ENCODE results near the gene YBX3.

The YBX3 gene

DNA sequence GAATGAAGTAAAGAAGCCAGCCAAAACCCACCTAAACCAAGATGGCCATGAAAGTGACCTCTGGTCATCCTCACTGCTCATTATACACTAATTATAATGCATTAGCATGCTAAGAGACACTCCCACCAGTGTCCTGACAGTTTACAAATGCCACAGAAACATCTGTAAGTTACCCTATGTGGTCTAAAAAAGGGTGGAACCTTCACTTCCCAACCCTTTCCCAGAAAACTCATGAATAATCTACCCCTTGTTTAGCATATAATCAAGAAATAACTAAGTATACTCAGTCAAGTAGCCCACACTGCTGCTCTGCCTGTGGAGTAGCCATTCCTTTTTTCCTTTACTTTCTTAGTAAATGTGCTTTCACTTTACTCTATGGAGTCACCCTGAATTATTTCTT is 69.1 kb downstream of the YBX3 start:
- no peaks in the 10 kb centered on the region for H4K20me1 ChIP-seq (ENCODE audit: control insufficient read depth, insufficient read depth, low read depth, low read length)
- H3F3A ChIP-seq (ENCODE audit: control insufficient read depth, insufficient read depth): no peaks in the 10 kb centered on the region
- TF ChIP-seq, protein P1, sequence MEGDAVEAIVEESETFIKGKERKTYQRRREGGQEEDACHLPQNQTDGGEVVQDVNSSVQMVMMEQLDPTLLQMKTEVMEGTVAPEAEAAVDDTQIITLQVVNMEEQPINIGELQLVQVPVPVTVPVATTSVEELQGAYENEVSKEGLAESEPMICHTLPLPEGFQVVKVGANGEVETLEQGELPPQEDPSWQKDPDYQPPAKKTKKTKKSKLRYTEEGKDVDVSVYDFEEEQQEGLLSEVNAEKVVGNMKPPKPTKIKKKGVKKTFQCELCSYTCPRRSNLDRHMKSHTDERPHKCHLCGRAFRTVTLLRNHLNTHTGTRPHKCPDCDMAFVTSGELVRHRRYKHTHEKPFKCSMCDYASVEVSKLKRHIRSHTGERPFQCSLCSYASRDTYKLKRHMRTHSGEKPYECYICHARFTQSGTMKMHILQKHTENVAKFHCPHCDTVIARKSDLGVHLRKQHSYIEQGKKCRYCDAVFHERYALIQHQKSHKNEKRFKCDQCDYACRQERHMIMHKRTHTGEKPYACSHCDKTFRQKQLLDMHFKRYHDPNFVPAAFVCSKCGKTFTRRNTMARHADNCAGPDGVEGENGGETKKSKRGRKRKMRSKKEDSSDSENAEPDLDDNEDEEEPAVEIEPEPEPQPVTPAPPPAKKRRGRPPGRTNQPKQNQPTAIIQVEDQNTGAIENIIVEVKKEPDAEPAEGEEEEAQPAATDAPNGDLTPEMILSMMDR (IDR thresholded peaks at IDR 0.05; ENCODE audit: low read depth, low read length, poor library complexity, severe bottlenecking): no peak
- TF ChIP-seq EZH2phosphoT487 (IDR thresholded peaks at IDR 0.05; ENCODE audit: borderline replicate concordance, low read length): no peak
- no peaks in the 10 kb centered on the region for H3K4me1 ChIP-seq (ENCODE audit: control insufficient read depth, low read length)
- H3K4me3 ChIP-seq (ENCODE audit: low read length): no peak overlapping the region
- H3K27me3 ChIP-seq (ENCODE audit: control insufficient read depth, low read length): no peaks in the 10 kb centered on the region
- H3K27ac ChIP-seq (ENCODE audit: low read depth, low read length): no peak overlapping the region
- H3K9me2 ChIP-seq (replicated peaks; ENCODE audit: control insufficient read depth, low read length): no peaks in the 10 kb centered on the region
- no peak overlapping the region for H3K4me2 ChIP-seq (ENCODE audit: low read length)
- no peaks in the 10 kb centered on the region for H3K9me3 ChIP-seq (ENCODE audit: control insufficient read depth, insufficient read depth, low read length)
- H3K79me2 ChIP-seq (ENCODE audit: control insufficient read depth, low read length): no peaks in the 10 kb centered on the region
- H3K36me3 ChIP-seq (ENCODE audit: control insufficient read depth, low read length): no peaks in the 10 kb centered on the region

DNA sequence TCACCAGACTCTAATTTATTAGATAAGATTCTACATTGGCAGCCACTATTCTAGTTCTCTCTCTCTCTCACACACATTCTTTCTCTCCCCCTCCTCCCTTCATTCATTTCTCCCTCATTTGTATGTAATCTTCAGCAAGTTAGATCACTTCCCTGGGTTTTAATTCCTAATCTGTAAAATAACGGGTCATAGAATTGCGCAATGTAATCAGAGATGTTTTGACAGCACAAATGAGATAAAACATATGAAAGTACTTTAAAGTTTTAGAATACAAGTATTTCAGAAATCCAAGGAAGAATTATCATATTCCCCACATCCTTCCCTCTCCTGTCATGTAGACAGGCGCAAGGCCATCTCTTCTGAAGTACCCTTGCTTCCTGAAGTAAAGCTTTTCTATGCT is 70.9 kb downstream of the YBX3 start:
- Histone ChIP-seq H3K9me2 (replicated peaks; ENCODE audit: control insufficient read depth, low read length) (no peaks in the 10 kb centered on the region), H3K9me3 (ENCODE audit: control insufficient read depth, insufficient read depth, low read length) (no peaks in the 10 kb centered on the region; the same call in 1 of the 2 replicates), H3F3A (ENCODE audit: control insufficient read depth, insufficient read depth) (no peaks in the 10 kb centered on the region), H3K27me3 (ENCODE audit: control insufficient read depth, low read length) (no peaks in the 10 kb centered on the region), H3K4me3 (ENCODE audit: low read length) (no peak overlapping the region), H4K20me1 (ENCODE audit: control insufficient read depth, insufficient read depth, low read depth, low read length) (no peaks in the 10 kb centered on the region), H3K79me2 (ENCODE audit: control insufficient read depth, low read length) (no peaks in the 10 kb centered on the region), H3K27ac (ENCODE audit: low read depth, low read length) (no peak overlapping the region), H3K36me3 (ENCODE audit: control insufficient read depth, low read length) (no peaks in the 10 kb centered on the region), H3K4me2 (ENCODE audit: low read length) (no peak overlapping the region), H3K4me1 (ENCODE audit: control insufficient read depth, low read length) (no peaks in the 10 kb centered on the region)
- TF ChIP-seq, protein P1 (IDR thresholded peaks at IDR 0.05; ENCODE audit: low read depth, low read length, poor library complexity, severe bottlenecking): no peak
- no peak for TF ChIP-seq EZH2phosphoT487 (IDR thresholded peaks at IDR 0.05; ENCODE audit: borderline replicate concordance, low read length)

Data from DOHH2 (cell line).